ENCODE measurements around the gene PGLYRP1. TPM values are rescaled to one million over a fixed set of nuclear protein-coding genes. Genes with fewer than 3 reads are reported as not detected.

PGLYRP1 gene
- total and polyA plus RNA-seq, 4 donors: 0.25 to 13.9 (median 0.76) TPM

DNA sequence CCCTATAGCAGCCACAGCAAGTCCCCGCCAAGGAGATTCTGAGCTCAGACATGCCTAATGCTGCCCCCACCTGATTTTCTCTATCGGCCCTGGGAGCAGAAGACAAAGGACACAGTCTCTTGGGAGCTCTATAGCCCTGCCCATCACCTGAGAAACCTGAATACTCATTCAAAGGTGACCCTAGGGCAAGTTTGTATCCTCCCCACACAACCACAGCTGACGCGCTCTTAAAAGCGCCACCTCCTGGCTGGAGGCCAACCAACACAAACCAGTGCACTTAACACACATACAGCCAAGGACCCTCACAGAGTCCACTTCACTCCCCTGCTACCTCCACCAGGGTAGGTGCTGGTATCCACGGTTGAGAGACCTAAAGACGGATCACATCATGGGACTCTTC, 26.7 kb upstream of the PGLYRP1 start:
- H3K4me3 ChIP-seq (ENCODE audit: low read depth in 1 of 3, low read length in 3 of 3): no peak overlapping the region
- peaks cover 0 to 2% (median 0%) of the 10 kb centered on the region in 4 donors for H3K9me3 ChIP-seq (ENCODE audit: control insufficient read depth in 4 of 4, low read length in 3 of 4)
- H3K27me3 ChIP-seq (ENCODE audit: control insufficient read depth in 4 of 4, insufficient read depth in 4 of 4, low read length in 3 of 4): peaks cover 0 to 4% (median 2%) of the 10 kb centered on the region in 4 donors
- no peak for DNase-seq (ENCODE audit: low spot score)
- no peaks in the 10 kb centered on the region for H3K36me3 ChIP-seq (ENCODE audit: control insufficient read depth in 4 of 4, insufficient read depth in 3 of 4, low read depth in 1 of 4, low read length in 3 of 4)
- no peaks in the 10 kb centered on the region for H3K4me1 ChIP-seq (ENCODE audit: control insufficient read depth in 4 of 4, insufficient read depth in 4 of 4, low read length in 3 of 4)
- no peak overlapping the region for H3K27ac ChIP-seq (ENCODE audit: low read depth in 1 of 2, low read length in 2 of 2)
- WGBS: 46% methylated on average over 7 of the region's 7 CpGs
- no peak overlapping the region for H3K9ac ChIP-seq (ENCODE audit: low read depth in 1 of 2, low read length in 2 of 2)
- TF ChIP-seq RAD21 (IDR thresholded peaks at IDR 0.05): no peak
- TF ChIP-seq, protein P1, sequence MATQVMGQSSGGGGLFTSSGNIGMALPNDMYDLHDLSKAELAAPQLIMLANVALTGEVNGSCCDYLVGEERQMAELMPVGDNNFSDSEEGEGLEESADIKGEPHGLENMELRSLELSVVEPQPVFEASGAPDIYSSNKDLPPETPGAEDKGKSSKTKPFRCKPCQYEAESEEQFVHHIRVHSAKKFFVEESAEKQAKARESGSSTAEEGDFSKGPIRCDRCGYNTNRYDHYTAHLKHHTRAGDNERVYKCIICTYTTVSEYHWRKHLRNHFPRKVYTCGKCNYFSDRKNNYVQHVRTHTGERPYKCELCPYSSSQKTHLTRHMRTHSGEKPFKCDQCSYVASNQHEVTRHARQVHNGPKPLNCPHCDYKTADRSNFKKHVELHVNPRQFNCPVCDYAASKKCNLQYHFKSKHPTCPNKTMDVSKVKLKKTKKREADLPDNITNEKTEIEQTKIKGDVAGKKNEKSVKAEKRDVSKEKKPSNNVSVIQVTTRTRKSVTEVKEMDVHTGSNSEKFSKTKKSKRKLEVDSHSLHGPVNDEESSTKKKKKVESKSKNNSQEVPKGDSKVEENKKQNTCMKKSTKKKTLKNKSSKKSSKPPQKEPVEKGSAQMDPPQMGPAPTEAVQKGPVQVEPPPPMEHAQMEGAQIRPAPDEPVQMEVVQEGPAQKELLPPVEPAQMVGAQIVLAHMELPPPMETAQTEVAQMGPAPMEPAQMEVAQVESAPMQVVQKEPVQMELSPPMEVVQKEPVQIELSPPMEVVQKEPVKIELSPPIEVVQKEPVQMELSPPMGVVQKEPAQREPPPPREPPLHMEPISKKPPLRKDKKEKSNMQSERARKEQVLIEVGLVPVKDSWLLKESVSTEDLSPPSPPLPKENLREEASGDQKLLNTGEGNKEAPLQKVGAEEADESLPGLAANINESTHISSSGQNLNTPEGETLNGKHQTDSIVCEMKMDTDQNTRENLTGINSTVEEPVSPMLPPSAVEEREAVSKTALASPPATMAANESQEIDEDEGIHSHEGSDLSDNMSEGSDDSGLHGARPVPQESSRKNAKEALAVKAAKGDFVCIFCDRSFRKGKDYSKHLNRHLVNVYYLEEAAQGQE (IDR thresholded peaks at IDR 0.05): no peak
- no peak for TF ChIP-seq GABPA (IDR thresholded peaks at IDR 0.05 in 1 of 2, conservative IDR thresholded peaks at IDR 0.05 in 1 of 2)
- TF ChIP-seq HNF4G (IDR thresholded peaks at IDR 0.05): no peak
- no peak for TF ChIP-seq RXRA (IDR thresholded peaks at IDR 0.05)
- no peak for TF ChIP-seq TAF1 (conservative IDR thresholded peaks at IDR 0.05)
- TF ChIP-seq, protein P2, sequence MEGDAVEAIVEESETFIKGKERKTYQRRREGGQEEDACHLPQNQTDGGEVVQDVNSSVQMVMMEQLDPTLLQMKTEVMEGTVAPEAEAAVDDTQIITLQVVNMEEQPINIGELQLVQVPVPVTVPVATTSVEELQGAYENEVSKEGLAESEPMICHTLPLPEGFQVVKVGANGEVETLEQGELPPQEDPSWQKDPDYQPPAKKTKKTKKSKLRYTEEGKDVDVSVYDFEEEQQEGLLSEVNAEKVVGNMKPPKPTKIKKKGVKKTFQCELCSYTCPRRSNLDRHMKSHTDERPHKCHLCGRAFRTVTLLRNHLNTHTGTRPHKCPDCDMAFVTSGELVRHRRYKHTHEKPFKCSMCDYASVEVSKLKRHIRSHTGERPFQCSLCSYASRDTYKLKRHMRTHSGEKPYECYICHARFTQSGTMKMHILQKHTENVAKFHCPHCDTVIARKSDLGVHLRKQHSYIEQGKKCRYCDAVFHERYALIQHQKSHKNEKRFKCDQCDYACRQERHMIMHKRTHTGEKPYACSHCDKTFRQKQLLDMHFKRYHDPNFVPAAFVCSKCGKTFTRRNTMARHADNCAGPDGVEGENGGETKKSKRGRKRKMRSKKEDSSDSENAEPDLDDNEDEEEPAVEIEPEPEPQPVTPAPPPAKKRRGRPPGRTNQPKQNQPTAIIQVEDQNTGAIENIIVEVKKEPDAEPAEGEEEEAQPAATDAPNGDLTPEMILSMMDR (IDR thresholded peaks at IDR 0.05; ENCODE audit: low read depth, low read length, missing input control): no peak
- TF ChIP-seq NR2F2 (IDR thresholded peaks at IDR 0.05): no peak
- TF ChIP-seq SP1 (IDR thresholded peaks at IDR 0.05): no peak
- TF ChIP-seq, protein P3, sequence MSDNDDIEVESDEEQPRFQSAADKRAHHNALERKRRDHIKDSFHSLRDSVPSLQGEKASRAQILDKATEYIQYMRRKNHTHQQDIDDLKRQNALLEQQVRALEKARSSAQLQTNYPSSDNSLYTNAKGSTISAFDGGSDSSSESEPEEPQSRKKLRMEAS (IDR thresholded peaks at IDR 0.05): no peak
- no peak for TF ChIP-seq EGR1 (IDR thresholded peaks at IDR 0.05; ENCODE audit: low read depth in 2 of 2)
- no peak for TF ChIP-seq HNF4A (conservative IDR thresholded peaks at IDR 0.05)
- TF ChIP-seq YY1 (IDR thresholded peaks at IDR 0.05): no peak
- TF ChIP-seq, protein P4, sequence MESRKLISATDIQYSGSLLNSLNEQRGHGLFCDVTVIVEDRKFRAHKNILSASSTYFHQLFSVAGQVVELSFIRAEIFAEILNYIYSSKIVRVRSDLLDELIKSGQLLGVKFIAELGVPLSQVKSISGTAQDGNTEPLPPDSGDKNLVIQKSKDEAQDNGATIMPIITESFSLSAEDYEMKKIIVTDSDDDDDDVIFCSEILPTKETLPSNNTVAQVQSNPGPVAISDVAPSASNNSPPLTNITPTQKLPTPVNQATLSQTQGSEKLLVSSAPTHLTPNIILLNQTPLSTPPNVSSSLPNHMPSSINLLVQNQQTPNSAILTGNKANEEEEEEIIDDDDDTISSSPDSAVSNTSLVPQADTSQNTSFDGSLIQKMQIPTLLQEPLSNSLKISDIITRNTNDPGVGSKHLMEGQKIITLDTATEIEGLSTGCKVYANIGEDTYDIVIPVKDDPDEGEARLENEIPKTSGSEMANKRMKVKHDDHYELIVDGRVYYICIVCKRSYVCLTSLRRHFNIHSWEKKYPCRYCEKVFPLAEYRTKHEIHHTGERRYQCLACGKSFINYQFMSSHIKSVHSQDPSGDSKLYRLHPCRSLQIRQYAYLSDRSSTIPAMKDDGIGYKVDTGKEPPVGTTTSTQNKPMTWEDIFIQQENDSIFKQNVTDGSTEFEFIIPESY (IDR thresholded peaks at IDR 0.05): no peak
- TF ChIP-seq, protein P5, sequence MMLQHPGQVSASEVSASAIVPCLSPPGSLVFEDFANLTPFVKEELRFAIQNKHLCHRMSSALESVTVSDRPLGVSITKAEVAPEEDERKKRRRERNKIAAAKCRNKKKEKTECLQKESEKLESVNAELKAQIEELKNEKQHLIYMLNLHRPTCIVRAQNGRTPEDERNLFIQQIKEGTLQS (IDR thresholded peaks at IDR 0.05): no peak
- no peak for TF ChIP-seq FOXA2 (IDR thresholded peaks at IDR 0.05)
- TF ChIP-seq FOXA1 (IDR thresholded peaks at IDR 0.05): no peak
- TF ChIP-seq JUND (IDR thresholded peaks at IDR 0.05): no peak

Data from liver (tissue), 9 donors.